Activated CD4-positive, alpha-beta T cell treated with anti-CD3 and anti-CD28 coated beads for 36 hours (primary cell): ENCODE results near the gene CCDC175. TPM values are rescaled to one million over a fixed set of nuclear protein-coding genes. Genes with fewer than 3 reads are reported as not detected.

ENCODE experiments used
- ATAC-seq: fragments of 200-7000 bp; cut with Tn5 transposase; one replicate; pipeline ENCODE4 v1.10.0; 2021; ENCODE audit warnings: mild to moderate bottlenecking, moderate library complexity
- CTCF ChIA-PET: fragments of 350-600 bp; sonication (Branson Sonifier 250); formaldehyde crosslinking; loops from one replicate; lab custom pipeline; 2021; ENCODE audit warnings: antibody characterized with exemption; lab: Charles Lee
- POLR2A ChIA-PET: fragments of 350-600 bp; sonication (Branson Sonifier 250); formaldehyde crosslinking; loops from one replicate; lab custom pipeline; 2021; ENCODE audit warnings: antibody characterized with exemption, inconsistent platforms; lab: Charles Lee
- DNase-seq: peaks from one replicate; pipeline ENCODE4 v3.0.0-alpha.2; 2020
- H3K27ac Mint-ChIP-seq: one replicate; pipeline ENCODE4 v1.8.0; 2021; ENCODE audit warnings: mixed read lengths
- H3K27me3 Mint-ChIP-seq: one replicate; pipeline ENCODE4 v1.8.0; 2021; ENCODE audit warnings: mixed read lengths
- H3K36me3 Mint-ChIP-seq: one replicate; pipeline ENCODE4 v1.8.0; 2021; ENCODE audit warnings: low read depth, mixed read lengths
- H3K4me1 Mint-ChIP-seq: one replicate; pipeline ENCODE4 v1.8.0; 2021; ENCODE audit warnings: mixed read lengths
- H3K4me3 Mint-ChIP-seq: one replicate; pipeline ENCODE4 v1.8.0; 2021; ENCODE audit warnings: mild to moderate bottlenecking, moderate library complexity, mixed read lengths
- H3K9me3 Mint-ChIP-seq: one replicate; pipeline ENCODE4 v1.8.0; 2021; ENCODE audit warnings: low read depth, mixed read lengths
- intact Hi-C, 2 experiments: fragments of 100-400 bp; cut with DNase I in 1 of 2; cut with micrococcal nuclease in 1 of 2; formaldehyde crosslinking; loops; one replicate each; pipeline versions ENCODE4 v1.14.2 to v1.15.1; 2022 to 2024; cut with DNase I, micrococcal nuclease
- total RNA-seq, 2 experiments: library from RNA; stranded (reverse); gene quantifications; one replicate each; pipeline ENCODE4 v1.2.3, GENCODE V29; 2021

CCDC175 gene
- total RNA-seq, 2 experiments from 2014 or later = not detected

DNA sequence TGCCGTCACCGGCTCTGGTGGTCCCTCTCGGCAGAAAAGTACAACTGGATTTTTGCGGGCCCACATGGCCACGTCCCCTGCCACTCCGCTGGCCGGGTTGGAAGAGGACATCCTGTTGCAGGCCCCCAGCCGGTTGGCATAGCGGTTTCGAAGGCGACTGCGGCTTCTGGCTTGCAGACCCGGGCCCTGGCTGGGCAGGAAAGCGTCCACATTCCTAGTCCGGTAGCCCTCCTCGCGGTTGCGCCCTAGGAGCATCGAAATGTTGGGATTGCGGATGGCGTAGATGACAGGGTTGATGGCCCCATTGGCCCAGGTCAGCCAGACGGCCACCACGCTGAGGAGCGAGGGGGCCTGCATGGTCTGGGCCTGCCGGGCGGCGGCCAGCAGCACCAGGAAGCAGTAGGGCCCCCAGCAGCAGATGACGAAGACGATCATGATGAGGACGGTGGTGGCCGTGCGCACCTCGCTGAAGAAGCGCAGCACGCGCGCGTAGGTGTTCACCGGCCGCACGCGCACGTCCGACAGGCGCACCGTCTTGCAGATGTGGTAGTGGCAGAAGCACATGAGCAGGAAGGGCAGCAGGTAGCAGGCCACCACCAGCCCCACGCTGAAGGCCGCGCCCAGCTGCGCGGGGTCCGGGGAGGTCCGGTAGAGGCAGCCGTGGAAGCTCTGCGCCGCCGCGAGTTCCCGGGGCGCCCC lies 112.7 kb downstream of the CCDC175 start:
- POLR2A ChIA-PET = interaction anchor here (2.8 kb wide), 1 partner anchor 20 kb away, joined by 9 read pairs; the partner anchor contains the start of genes JKAMP and L3HYPDH
- Mint-ChIP-seq H3K27ac (peak overlapping the region; percentile 77), H3K36me3 (peaks cover 12% of the 10 kb centered on the region), H3K27me3 (peaks cover 3% of the 10 kb centered on the region), H3K4me3 (peak overlapping the region; percentile 73), H3K4me1 (peaks cover 7% of the 10 kb centered on the region), H3K9me3 (no peaks in the 10 kb centered on the region)
- ATAC-seq (peak; percentile 45), DNase-seq (peak; percentile 57)
- intact Hi-C loops = loop anchor here (1.0 to 2.0 kb wide), 4 partner anchors 20 to 827 kb away; partner anchors contain the start of genes JKAMP (in 2 of the 2), L3HYPDH (in 2 of the 2), CCDC175 (in 1 of the 2) and DACT1 (in 1 of the 2)
- CTCF ChIA-PET = interaction anchor here (0.6 to 1.9 kb wide), 8 partner anchors 9 to 769 kb away, joined by 3 to 10 read pairs (median 4); partner anchors contain the start of genes JKAMP and L3HYPDH

GRCh38 chr14:59461891-59462290 lies 114.7 kb downstream of the CCDC175 start:
- peaks cover 7% of the 10 kb centered on the region for H3K4me1 Mint-ChIP-seq
- H3K27me3 Mint-ChIP-seq = peaks cover 3% of the 10 kb centered on the region
- intact Hi-C loops = no loop called here
- no peak for DNase-seq
- H3K4me3 Mint-ChIP-seq = no peak overlapping the region
- H3K36me3 Mint-ChIP-seq = peaks cover 22% of the 10 kb centered on the region
- ChIA-PET POLR2A (no interaction called here), CTCF (interaction anchor here (1.7 kb wide), 1 partner anchor 22 kb away, joined by 7 read pairs; the partner anchor contains the start of genes JKAMP and L3HYPDH)
- no peaks in the 10 kb centered on the region for H3K9me3 Mint-ChIP-seq
- H3K27ac Mint-ChIP-seq = no peak overlapping the region
- no peak for ATAC-seq

DNA sequence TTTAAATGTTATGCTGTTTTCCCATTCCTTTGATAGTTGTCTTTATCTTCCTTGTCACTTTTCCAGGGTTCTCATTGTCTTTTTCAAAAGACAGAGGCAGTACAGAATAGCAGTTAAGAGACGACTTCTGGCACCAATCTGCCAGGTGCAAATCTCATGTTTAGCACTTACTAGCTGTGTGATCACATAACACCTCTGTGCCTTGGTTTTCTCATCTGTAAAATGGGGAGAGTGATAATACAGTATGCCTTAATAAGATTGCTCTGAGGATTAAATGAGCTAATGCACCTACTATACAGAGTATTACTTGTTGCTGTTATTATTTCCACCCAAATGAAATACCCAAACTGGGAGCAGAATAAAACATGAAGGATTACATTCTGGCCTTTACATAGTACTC lies 116.2 kb downstream of the CCDC175 start:
- H3K4me3 Mint-ChIP-seq = no peak overlapping the region
- H3K9me3 Mint-ChIP-seq = no peaks in the 10 kb centered on the region
- intact Hi-C loops = no loop called here
- ATAC-seq = no peak
- no peak overlapping the region for H3K27ac Mint-ChIP-seq
- H3K4me1 Mint-ChIP-seq = peaks cover 4% of the 10 kb centered on the region
- CTCF ChIA-PET = no interaction called here
- peaks cover 3% of the 10 kb centered on the region for H3K27me3 Mint-ChIP-seq
- DNase-seq = no peak
- POLR2A ChIA-PET = no interaction called here
- peaks cover 31% of the 10 kb centered on the region for H3K36me3 Mint-ChIP-seq

DNA sequence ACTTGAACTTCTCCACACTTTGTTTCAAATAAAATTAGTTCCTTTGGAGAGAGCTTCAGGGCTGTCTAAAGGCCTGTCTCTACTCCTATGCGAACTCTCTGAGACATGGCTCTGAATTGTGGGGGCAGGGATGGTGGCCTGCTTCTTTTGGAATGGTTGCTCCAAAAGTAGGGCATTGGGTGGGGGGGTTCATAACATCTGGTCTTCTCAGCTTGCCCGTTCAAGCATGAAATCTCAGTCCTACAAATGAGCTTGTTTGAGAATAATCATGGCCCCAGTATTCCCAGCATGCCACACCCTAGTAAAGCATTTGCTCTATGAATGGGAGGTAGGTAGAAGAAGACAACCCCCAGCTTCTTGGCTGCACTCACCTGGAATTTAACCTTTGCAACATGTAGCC lies 118.1 kb downstream of the CCDC175 start:
- CTCF ChIA-PET = interaction anchor here (0.8 kb wide), 1 partner anchor 9 kb away, joined by 3 read pairs; no protein-coding TSS in a partner anchor
- no peak overlapping the region for H3K4me3 Mint-ChIP-seq
- no peaks in the 10 kb centered on the region for H3K9me3 Mint-ChIP-seq
- intact Hi-C loops = no loop called here
- H3K27me3 Mint-ChIP-seq = peaks cover 3% of the 10 kb centered on the region
- H3K4me1 Mint-ChIP-seq = no peaks in the 10 kb centered on the region
- DNase-seq (no peak), ATAC-seq (no peak)
- peaks cover 32% of the 10 kb centered on the region for H3K36me3 Mint-ChIP-seq
- no peak overlapping the region for H3K27ac Mint-ChIP-seq
- POLR2A ChIA-PET = no interaction called here

GRCh38 chr14:59455411-59455810 lies 121.2 kb downstream of the CCDC175 start:
- H3K27me3 Mint-ChIP-seq = no peaks in the 10 kb centered on the region
- no peak overlapping the region for H3K4me3 Mint-ChIP-seq
- no peaks in the 10 kb centered on the region for H3K9me3 Mint-ChIP-seq
- intact Hi-C loops = no loop called here
- peaks cover 23% of the 10 kb centered on the region for H3K36me3 Mint-ChIP-seq
- ChIA-PET POLR2A (no interaction called here), CTCF (interaction anchor here (0.9 to 1.3 kb wide), 3 partner anchors 11 to 38 kb away, joined by 3 to 5 read pairs (median 3); no protein-coding TSS in a partner anchor)
- H3K27ac Mint-ChIP-seq = no peak overlapping the region
- ATAC-seq (no peak), DNase-seq (no peak)
- no peaks in the 10 kb centered on the region for H3K4me1 Mint-ChIP-seq

Other genes with a start within 250 kb of the CCDC175 start
- 1 to 10 TPM in 1 of 2 experiments, under 1 TPM in 1; 0.98 to 1.1 TPM for gene GPR135, start 111.4 kb downstream of the CCDC175 start, total RNA-seq
- gene L3HYPDH, start 92.4 kb downstream of the CCDC175 start, total RNA-seq = 10 to 100 TPM in 1 of 2 experiments, 1 to 10 TPM in 1; 9.3 to 11.8 TPM
- 10 to 100 TPM; 18.0 to 20.2 TPM for gene JKAMP, start 92.3 kb downstream of the CCDC175 start, total RNA-seq